Uterus (tissue), 4 donors: ENCODE results near the gene SEPTIN10. TPM values are rescaled to one million over a fixed set of nuclear protein-coding genes. Genes with fewer than 3 reads are reported as not detected.

Source experiments
- DNase-seq, 2 donors: peaks; one replicate each; pipeline ENCODE4 v3.0.0-alpha.2; 2019 to 2020
- H3K27ac ChIP-seq, 2 donors: fragments of 200-600 bp; sonication (generic); 1 replicate in 1 of 2; 2 replicates in 1 of 2; pipeline ENCODE4 v1.5.1; 2016 to 2018
- H3K27me3 ChIP-seq, 2 donors: fragments of 200-600 bp; sonication (generic); one replicate each; pipeline ENCODE4 v1.5.1; 2018 to 2019; ENCODE audit warnings: control low read depth in 1 of 2
- H3K36me3 ChIP-seq, 2 donors: fragments of 200-600 bp; sonication (generic); one replicate each; pipeline ENCODE4 v1.5.1; 2019; ENCODE audit warnings: control low read depth in 1 of 2
- H3K4me1 ChIP-seq, 2 donors: fragments of 200-600 bp; sonication (generic); one replicate each; pipeline ENCODE4 v1.5.1; 2018 to 2019; ENCODE audit warnings: control low read depth in 1 of 2
- H3K4me3 ChIP-seq, 2 donors: fragments of 200-600 bp; sonication (generic); 1 replicate in 1 of 2; 2 replicates in 1 of 2; pipeline ENCODE4 v1.5.1; 2018 to 2019; ENCODE audit warnings: mild to moderate bottlenecking in 1 of 2
- H3K9me3 ChIP-seq, 2 donors: fragments of 200-600 bp; sonication (generic); one replicate each; pipeline ENCODE4 v1.5.1; 2019; ENCODE audit warnings: control low read depth in 1 of 2
- POLR2A ChIP-seq, 2 donors: fragments of 450-650 bp; IDR thresholded peaks; one replicate each; pipeline ENCODE4 v1.6.1; 2016; ENCODE audit warnings: antibody characterized with exemption in 2 of 2, mild to moderate bottlenecking in 1 of 2, moderate library complexity in 1 of 2
- intact Hi-C: fragments of 100-400 bp; cut with DNase I; formaldehyde crosslinking; loops from one replicate; pipeline ENCODE4 v1.15.1; 2023; ENCODE audit warnings: low total_unique reads
- total RNA-seq, 4 donors: library from RNA; depleted of rRNA in 3 of 4; stranded (reverse); fragments of >200 nt in 3 of 4; gene quantifications; one replicate each; pipeline versions ENCODE4 v1.1.0 to v1.2.4, GENCODE V29; 2014 to 2023
- TF ChIP-seq, protein P1 (sequence below), 4 experiments: fragments of 200-600 bp in 2 of 4; fragments of 450-650 bp in 2 of 4; sonication (generic) in 2 of 4; IDR thresholded peaks; one replicate each; pipeline ENCODE4 v1.5.1; 2016 to 2019; ENCODE audit warnings: antibody characterized with exemption in 4 of 4, mild to moderate bottlenecking in 2 of 4, moderate library complexity in 1 of 4
- donor health status: DM: yes; HTN: yes; CAD: no.

SEPTIN10 gene
- total RNA-seq, 4 donors from 2014 or later, result 52.8 to 181 (median 121) TPM

DNA sequence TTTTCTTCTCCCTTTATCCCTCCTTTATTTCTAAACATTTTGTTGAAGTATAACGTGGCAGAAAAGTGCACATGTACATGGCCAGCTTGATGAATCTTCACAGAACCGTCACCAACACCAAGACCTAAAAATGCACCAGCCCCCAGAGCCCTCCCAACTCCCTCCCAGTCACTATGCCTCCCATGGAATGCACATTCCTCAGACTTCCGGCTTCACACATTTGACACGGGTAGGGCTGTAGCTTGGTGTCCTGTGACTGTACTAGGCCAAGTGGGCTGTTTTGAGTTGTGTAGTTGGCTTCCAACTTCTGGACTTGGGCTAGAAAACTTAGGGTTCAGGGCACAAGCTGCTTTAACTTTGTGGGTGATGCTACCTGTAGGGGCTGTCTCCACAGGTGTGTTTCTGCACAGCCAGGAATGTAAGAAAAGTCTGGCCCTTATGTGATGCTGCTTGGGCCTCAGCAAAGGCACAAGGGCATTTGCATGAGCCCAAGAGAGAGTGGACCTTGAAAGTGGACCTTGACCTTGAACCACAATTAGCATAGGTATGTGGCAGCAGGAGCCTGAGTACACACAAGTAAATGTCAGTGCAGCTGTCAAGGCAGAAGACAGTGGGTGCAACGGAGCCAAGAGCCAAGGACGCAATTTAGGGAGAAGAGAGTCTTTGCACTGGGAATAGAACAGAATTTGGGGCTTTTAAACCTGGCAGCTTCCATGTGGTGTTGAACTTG is 78.4 kb downstream of the SEPTIN10 start:
- H3K27ac ChIP-seq, result no peak overlapping the region
- H3K4me1 ChIP-seq, result no peaks in the 10 kb centered on the region
- intact Hi-C loops, result no loop called here
- H3K27me3 ChIP-seq, result no peaks in the 10 kb centered on the region
- no peaks in the 10 kb centered on the region for H3K9me3 ChIP-seq
- TF ChIP-seq, protein P1, sequence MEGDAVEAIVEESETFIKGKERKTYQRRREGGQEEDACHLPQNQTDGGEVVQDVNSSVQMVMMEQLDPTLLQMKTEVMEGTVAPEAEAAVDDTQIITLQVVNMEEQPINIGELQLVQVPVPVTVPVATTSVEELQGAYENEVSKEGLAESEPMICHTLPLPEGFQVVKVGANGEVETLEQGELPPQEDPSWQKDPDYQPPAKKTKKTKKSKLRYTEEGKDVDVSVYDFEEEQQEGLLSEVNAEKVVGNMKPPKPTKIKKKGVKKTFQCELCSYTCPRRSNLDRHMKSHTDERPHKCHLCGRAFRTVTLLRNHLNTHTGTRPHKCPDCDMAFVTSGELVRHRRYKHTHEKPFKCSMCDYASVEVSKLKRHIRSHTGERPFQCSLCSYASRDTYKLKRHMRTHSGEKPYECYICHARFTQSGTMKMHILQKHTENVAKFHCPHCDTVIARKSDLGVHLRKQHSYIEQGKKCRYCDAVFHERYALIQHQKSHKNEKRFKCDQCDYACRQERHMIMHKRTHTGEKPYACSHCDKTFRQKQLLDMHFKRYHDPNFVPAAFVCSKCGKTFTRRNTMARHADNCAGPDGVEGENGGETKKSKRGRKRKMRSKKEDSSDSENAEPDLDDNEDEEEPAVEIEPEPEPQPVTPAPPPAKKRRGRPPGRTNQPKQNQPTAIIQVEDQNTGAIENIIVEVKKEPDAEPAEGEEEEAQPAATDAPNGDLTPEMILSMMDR (IDR thresholded peaks at IDR 0.05), result no peak
- no peak for TF ChIP-seq POLR2A (IDR thresholded peaks at IDR 0.05)
- no peaks in the 10 kb centered on the region for H3K36me3 ChIP-seq
- no peak for DNase-seq
- no peak overlapping the region for H3K4me3 ChIP-seq

GRCh38 chr2:109533823-109534222 is 79.9 kb downstream of the SEPTIN10 start:
- intact Hi-C loops, result no loop called here
- TF ChIP-seq POLR2A (IDR thresholded peaks at IDR 0.05), result no peak
- TF ChIP-seq, protein P1 (IDR thresholded peaks at IDR 0.05), result no peak
- Histone ChIP-seq H3K36me3 (no peaks in the 10 kb centered on the region), H3K9me3 (no peaks in the 10 kb centered on the region), H3K27me3 (no peaks in the 10 kb centered on the region), H3K4me3 (no peak overlapping the region), H3K4me1 (no peaks in the 10 kb centered on the region), H3K27ac (no peak overlapping the region)
- no peak for DNase-seq

DNA sequence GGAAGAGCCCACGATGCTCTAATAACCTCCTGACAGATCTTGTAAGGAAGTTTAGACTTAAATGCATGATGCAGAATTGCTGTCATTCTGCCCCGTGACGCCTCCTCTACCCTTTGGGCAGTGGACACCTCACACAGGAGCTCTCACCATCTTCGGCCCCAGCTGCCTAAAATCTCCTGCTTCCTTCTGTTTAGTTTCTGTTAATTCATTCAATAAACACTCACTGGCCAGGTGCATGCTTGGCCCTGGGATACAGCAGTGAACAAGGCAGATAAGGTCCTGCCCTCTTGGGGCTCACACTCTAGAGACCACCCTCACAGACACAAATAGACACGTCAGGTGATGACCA is 81.1 kb downstream of the SEPTIN10 start:
- intact Hi-C loops, result no loop called here
- H3K27ac ChIP-seq, result no peak overlapping the region
- DNase-seq, result no peak
- no peaks in the 10 kb centered on the region for H3K27me3 ChIP-seq
- H3K4me3 ChIP-seq, result no peak overlapping the region
- no peaks in the 10 kb centered on the region for H3K4me1 ChIP-seq
- H3K36me3 ChIP-seq, result no peaks in the 10 kb centered on the region
- TF ChIP-seq, protein P1 (IDR thresholded peaks at IDR 0.05), result no peak
- no peak for TF ChIP-seq POLR2A (IDR thresholded peaks at IDR 0.05)
- H3K9me3 ChIP-seq, result no peaks in the 10 kb centered on the region

DNA sequence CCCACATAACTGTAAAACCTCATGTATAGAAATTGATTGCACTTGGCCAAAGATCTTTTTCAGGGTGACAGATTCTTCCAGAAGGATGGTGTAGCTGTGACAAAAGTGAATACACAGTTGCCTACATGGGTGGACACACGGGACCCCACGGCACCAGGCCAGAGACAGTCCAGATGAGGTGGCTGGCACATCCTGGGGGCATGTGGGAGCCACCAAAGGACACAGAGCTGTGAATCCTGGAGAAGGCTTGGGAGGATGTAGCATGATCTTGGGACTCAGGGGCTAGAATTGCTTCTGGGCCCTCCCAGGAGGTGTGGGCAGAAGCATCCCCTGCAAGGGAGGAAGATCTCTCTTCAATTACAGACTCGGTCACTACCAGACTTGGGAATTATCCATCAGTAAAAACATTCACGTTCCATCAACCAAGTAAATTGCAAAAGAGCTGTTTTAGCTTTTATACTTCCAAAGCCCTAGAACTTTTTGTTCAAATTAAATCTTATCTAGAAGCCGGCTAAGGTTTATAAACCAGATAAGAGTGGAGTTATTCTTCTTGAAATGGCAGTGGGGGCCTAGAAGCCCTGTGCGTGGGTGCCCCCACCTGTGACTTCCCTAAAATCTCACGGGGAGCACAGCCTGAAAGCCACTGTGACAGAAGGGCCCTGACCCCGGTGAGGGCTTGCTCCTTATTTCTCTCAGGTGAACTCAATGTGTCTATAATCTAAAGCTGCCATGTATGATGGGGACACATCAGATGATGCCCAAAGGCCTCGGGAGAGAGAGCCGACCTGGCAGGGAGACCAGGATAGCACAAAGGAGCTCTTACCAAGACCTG is 81.7 kb downstream of the SEPTIN10 start:
- no peak for TF ChIP-seq POLR2A (IDR thresholded peaks at IDR 0.05)
- TF ChIP-seq, protein P1 (IDR thresholded peaks at IDR 0.05), result no peak
- no peaks in the 10 kb centered on the region for H3K4me1 ChIP-seq
- no peaks in the 10 kb centered on the region for H3K36me3 ChIP-seq
- H3K27ac ChIP-seq, result no peak overlapping the region
- no peak for DNase-seq
- H3K4me3 ChIP-seq, result no peak overlapping the region
- no peaks in the 10 kb centered on the region for H3K9me3 ChIP-seq
- H3K27me3 ChIP-seq, result no peaks in the 10 kb centered on the region
- intact Hi-C loops, result no loop called here

GRCh38 chr2:109531221-109531620 is 82.5 kb downstream of the SEPTIN10 start:
- Histone ChIP-seq H3K27ac (peak overlapping the region in 1 of 2 donors; percentile 24), H3K9me3 (no peaks in the 10 kb centered on the region), H3K27me3 (no peaks in the 10 kb centered on the region), H3K36me3 (no peaks in the 10 kb centered on the region), H3K4me1 (no peaks in the 10 kb centered on the region), H3K4me3 (no peak overlapping the region)
- intact Hi-C loops, result no loop called here
- TF ChIP-seq, protein P1 (IDR thresholded peaks at IDR 0.05), result no peak
- no peak for TF ChIP-seq POLR2A (IDR thresholded peaks at IDR 0.05)
- DNase-seq, result no peak
